ENCODE data around the gene FRY.

FRY gene

DNA sequence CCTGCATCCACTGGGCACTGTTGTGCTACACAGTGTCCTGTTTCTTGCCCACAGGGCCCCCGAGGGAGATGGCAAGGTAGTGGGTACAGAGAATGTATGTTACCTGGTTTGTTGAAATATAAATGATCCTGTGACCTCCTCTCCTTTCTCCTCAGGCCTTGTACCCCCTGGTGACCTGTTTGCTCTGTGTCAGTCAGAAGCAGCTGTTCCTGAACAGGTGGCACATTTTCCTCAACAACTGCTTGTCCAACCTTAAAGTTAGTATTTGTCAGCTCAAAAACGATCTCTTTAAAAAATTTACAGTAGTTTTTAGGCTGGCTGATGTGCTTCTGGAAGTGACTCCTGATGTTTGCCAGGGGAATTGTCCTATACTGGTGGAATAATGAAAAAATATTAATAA is 105.1 kb downstream of the FRY start:
- no peak for DNase-seq

DNA sequence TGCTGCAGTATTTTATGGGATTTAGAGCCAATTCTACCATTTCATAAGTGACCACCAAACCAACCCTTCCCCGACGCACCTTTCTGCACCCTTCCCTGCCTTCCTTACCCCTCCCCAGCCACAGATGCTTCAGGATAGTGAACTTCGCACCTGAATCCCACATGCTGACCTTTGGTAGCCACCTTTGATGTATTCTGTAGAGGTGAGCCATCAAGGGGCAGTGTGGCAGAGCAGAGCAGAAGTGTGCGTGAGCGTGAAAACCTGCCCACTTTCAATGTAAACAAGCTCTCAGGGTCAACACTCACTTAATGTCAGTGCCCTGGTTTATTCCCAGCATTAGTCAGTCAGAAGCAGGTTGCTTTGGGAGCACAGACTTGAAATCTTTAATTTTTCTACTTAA is 107.7 kb downstream of the FRY start:
- no peak for DNase-seq

DNA sequence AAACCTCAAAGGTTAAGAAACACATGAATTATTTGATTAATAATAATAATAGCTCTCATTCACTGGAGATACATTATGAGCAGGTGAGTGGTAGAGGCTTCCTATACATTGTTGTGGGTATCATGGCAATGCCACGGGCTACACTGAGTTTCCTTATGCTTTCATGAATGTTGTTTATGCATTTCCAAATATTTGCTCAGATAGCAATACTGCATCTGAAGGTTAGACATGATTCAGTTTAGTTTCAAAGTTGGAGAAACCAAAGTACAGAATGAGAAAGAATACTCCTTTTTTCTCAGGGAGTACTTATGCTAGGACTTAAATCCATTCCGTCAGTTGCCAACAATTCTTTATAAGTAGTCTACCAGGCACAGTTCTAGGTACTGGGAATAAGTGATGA is 108.5 kb downstream of the FRY start:
- no peak for DNase-seq

DNA sequence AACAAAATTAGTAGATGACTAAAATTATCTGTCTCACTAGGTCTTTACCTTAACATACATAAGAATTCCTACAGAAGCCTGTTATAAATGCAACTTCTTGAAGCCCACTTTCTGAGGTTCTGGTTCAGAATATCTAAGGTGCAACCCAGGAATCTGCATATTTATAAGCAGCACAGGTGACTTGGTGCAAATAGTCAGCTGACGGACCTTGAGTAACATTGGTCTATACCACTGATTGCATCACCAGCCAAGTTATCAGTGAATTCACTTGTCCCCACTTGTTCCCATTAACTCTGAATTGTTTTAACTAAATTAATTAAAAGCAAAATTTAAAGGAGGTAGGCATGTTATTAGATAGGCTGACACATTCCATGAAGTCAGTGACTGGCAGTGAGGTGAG is 109.9 kb downstream of the FRY start:
- DNase-seq, result no peak

DNA sequence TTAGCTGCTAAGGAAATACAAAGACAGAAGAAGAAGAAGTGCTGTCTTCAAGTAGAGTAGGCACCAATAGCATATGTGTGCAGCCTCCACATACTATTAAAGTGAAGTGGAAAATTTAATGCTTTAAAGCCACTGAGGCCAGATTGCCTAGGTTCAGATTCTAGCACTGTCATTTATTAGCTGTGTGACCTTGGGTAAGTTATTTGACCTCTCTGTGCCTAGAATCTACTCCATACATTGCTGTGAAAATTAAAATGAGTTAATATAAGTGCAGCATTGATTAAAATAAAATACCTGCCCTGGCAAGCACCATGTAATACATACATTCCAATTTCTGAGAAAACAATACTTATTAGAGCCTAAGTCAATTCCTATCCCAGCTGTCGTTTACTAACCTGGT is 110.5 kb downstream of the FRY start:
- DNase-seq, result no peak

DNA sequence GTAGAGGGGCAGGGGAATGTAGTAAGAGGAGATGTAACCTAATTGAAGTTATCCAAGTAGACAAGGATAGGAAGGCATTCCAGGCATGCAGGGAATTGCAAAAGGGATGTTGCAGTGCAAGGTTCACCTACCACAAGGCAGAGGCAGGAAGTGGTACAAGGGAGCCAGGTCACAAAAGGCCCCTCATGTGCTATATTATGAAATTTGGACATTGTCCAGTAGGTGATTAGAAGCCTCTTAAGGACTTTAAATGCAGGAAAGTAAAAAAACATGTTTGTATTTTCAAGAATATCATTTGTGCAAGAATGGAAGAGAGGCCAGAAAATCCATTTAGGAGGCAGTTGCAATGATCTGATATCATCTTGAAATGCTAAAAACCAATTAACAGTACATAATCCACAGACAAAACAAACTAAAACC is 111.4 kb downstream of the FRY start:
- no peak for DNase-seq

DNA sequence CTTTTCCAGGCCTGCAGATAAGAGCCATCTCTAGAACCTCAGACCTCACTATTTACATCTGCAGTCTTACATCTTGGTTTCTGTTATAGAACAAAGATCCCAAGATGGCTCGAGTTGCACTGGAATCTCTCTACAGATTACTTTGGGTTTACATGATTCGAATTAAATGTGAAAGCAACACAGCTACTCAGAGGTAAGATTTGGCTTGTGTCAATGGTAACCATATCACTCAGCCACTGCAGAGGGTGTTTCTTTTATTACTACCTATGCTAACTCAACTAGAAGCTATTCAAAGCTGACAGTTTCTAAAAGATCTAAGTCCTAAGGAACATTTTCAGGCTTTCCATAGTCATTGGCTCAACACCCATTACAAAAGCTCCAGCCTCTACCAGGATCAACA is 115.6 kb downstream of the FRY start:
- no peak for DNase-seq

DNA sequence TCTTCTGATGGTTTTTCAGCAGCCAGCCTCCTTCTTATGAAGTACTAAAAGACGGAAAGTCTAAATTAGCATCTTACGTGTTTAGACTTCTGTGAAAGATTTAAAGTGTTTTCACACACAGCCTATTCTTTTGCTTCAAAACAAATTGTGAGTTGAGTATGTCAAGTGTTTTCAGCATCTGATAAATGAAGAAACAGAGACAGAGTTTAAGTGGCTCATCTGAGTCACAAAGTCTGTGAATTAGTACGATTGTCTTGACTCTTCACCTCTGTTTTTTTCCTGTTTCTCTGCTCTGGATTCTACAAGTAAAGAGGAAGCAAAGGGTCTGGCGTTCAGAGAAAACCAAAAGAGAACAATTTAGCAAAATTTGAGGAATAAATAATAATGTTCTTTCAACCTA is 116.4 kb downstream of the FRY start:
- DNase-seq, result no peak

DNA sequence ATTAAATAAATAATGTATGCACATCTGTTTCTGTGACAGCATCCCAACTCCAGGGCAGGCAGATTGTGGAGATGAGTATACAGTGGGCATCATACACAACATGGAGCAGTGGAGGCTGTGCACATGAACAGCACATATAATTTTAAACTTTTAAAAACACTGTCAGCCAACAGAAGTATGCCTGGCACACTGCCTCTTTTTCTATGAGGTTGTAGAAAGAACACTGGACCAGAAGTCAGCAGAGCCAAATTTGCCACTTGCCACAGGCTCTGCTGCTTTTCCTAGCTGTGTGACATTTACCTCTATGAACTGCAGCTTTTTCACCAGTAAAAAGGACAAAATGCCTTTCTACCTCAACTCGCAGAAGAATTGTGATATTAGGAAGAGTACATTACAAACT is 118.7 kb downstream of the FRY start:
- DNase-seq, result no peak

DNA sequence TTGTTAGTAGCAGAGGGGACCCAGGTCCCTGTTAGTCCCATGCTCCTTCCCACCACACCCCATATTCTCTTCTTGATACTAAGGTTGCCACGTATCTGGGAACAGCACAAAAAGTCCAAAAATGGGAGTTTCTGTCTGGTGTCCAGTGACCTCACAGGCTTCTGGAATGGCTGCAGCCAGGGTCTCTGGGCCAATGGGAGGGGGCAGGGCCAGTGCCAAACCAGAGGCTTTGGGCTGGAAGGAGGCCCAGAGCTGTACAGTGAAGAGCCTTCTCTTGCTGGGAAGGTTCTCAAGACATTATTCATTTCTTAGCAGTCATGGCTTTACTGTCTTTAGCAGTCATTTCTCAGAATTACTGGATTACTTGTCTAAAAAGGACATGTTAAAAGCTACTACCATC is 119.2 kb downstream of the FRY start:
- DNase-seq, result no peak

DNA sequence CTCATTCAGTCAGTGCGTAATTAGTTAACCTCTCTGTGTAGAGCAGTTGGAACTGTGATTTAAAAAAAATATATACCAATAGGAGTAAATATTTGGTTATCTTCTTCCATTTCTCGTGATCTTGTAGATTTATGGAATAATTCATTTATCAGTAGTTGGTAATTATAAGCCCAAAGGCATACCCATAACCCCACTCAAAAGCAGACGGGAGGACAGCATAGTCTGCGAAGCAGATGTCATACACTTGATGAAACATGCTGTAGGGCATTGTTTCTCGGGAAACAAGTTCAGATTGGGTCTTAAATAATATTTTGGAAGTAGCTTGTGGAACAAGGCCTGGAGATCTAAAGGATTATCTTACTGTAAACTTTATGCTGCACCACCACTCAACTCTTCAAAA is 119.7 kb downstream of the FRY start:
- DNase-seq, result no peak

DNA sequence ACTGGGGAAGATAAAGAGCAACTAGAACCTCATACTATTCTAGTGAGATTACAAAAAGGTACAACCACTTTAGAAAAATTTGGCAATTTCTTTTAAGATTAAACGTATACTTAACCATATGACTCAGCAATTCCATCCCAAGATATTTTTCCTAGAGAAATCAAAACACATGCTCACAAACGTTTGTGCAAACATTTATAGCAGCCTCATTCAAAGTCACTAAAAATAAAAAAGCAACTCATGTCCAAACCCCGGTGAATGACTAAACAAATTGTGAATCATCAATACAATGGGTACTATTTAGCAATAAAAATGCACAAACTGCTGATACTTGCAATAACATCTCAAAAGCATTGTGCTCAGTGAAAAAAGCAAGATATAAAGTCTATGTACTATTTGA is 121.5 kb downstream of the FRY start:
- no peak for DNase-seq

DNA sequence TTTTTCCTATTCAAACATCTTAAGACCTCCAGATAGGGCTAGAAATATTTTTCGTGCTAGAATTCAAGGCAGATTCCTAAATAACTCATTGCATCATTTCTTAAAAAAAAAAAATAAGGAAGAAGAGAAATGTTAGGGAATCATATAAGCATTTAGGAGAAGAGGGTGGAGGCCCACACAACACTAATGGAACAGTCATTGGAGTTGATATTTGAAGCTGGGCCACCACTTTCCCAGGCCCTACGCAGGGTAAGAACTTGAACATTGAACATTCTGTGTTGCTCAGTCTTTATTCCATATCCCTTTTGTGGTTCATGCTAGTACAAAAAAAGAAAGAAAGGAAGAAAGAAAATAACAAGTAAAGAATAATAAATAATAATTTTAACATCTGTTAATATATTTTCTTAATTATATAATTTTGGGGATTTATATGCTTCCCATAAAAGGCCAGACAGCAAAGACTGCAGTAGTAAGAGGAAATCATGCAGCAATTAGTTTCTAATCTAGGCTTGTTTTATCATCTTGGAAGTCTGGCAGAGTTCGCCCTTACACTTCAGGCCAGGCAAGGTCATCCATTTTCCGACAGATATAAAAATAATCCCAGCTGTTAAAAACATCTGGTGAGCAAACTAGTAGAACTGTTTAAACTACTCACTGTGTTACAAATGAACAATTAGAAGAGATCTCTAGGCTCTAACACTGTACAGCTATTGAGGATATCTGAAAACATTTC is 127.7 kb downstream of the FRY start:
- no peak for DNase-seq

DNA sequence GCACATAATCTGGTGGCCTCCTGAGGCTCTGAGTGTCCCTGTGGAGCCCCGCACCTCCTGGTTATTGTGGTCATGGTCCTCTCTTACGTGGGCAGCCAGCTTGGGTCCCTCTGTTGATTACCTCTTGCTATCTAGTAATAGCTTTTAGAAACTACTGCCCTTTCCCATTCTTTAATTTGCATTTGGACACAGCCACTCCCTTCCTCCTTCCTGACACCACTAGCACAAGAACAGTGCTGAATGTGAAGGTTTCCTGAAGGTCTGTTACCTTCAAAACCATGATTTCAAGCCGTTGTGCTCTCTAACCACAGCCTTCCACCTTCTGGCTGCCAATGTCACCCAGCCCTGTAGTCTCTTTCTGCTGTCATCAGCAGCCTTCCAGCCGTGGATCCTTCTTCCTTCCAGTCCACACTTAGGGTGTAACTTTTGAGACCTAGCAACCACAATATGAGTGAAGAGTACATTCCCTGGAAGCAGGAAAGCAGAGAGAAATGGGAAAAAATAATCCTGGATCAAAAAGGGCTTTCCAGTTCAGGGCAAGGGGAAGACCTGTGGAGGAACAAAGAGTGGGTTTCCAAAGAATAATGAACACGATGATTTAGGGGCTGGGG is 130.9 kb downstream of the FRY start:
- DNase-seq, result no peak

DNA sequence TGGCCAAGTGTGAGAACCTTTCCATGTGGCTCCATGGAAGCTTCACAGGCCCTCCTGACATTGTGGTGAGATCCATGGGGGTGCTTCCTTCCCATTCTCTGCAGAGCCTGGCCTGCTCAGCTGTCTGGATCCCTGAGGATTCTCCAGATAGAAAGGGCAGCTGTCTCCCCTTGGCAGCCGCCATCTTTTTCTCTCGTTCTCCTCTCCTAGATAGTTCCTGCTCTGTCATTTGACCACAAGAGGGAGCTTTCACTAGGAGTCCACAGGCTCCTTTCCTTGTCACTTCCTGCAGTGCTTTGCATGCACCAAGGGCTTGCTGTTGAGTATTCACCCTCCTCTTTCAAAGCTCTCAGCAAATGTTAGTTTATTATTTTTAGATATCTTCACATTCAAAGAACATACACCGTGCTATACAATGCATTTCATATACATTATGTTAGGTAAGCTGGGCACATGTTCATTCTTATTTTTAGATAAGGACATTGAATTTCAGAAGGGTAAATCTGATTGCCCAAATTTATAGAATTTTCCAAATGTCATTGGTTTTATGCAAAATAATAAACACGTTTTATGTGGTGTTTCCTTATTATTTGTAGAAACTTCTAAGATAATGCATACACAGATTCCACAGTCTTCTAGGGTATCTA is 133.2 kb downstream of the FRY start:
- DNase-seq, result peak; percentile 5 to 33

DNA sequence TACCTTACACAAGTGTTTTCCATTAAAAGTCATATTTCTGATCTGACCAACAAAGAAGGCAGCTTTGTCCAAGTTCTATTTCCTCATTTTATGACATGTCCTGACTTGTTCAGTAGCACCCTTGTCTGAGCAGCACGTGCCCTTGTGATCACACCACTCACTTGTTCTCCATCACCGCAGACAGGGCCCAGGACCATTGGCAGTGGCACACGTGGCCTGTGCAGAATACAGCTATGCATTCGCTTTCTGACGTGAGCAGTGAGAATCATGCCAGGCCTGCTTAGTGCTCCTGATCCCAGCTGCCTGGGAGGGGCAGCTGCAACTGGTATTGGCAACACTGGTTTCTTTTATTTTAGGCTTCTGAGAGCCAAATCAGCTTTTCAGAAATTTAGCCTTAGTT is 134.2 kb downstream of the FRY start:
- DNase-seq, result no peak

DNA sequence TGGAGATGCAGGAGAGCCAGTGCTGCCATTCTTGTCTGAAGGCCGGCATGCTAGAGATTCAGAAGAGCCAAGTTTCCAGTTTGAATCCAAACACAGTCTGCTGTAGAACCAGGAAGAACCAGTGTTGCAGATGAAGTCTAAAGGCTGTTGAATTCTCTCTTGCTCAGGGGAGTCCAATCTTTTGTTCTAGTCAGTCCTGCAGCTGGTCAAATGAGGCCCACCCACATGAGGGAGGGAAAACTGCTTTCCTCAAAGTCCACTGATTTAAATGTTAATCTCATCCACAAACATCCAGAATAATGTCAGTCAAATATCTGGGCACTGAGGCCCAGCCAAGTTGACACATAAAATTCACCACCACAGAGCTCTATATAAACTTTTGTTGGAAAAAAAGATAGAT is 136.6 kb downstream of the FRY start:
- no peak for DNase-seq

DNA sequence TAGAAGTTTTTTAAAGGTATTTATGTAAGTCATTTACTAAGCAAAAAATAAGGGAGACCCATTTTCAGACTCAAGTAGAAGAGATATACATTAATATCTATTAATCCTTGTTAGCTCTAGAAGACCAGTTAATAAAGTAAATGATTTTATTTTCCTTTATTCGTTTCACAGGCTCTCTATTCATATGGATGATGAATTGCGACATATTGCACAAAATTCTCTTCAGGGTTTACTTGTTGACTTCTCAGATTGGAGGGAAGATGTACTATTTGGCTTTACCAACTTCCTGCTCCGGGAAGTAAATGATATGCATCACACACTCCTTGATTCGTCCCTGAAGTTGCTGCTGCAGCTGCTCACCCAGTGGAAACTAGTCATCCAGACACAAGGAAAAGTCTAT is 139.3 kb downstream of the FRY start:
- no peak for DNase-seq

DNA sequence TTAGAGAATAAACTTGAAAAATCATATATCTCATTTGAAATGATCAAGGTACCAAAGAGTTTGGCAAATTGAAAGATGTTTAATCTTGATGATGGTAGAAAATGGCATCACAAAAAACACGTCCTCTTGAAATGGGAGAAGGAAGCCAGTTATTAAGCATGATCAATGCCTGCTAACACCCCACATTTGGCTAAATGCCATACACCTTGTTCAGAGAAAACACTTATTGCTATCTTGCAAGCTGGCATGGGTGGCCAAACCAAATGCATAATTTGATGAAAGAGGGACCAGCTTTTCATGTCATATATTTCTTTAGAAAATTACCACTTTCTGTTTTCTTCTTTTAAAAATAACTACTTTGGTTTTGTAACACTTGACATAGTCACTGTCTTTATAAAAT is 142.3 kb downstream of the FRY start:
- DNase-seq, result no peak

DNA sequence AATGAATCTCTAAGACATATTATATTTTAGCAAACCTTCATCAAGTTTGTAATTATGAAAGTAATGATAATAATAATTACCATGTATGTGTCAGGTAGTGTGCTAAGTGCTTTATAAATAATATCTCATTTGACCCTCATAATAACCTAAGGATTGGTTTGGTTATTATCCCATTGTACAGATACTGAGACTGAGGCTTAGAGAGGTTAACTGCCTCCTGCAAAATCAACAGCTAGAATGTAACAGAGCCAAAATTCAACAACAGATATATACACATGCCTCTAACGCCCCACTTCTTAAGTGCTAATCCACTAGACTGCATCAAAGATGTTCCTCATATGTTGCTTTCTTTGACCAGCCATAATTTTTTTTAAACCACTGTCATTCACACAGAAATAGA is 142.8 kb downstream of the FRY start:
- DNase-seq, result no peak

DNA sequence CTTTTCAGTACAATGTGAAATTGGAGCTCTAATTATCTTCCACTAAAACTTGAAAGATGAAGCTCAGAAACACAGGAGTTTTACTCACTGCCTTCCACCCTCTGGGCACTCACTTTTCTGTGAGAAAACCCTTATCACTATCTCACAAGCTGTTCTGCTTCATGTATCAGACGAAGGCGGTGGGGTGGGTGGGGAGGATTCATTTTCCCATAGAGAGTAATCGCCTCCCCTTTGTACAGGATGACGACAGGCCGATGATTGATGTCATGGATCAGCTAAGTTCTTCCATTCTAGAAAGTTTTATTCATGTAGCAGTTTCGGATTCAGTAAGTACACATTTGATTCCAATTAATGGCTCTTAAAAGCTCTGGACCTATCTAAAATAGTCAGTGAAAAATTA is 143.7 kb downstream of the FRY start:
- no peak for DNase-seq

DNA sequence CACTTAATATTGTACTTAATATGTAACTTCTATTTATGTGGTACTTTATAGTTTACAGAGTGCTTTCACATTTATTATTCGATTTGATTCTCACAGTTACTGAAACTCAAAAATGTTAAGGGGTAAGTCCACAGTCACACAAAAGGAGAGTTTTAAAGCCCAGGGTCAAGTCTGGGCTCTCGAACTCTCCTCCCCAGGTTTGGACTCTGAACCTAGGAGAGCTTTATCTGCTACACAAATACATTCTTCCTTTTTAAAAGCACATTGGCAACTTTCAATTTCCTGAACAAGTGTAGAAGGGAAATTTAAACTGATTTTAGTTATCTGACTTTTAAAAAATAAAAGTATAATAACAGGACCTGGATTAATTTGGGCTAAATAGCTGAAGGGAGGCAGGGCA is 144.4 kb downstream of the FRY start:
- no peak for DNase-seq

DNA sequence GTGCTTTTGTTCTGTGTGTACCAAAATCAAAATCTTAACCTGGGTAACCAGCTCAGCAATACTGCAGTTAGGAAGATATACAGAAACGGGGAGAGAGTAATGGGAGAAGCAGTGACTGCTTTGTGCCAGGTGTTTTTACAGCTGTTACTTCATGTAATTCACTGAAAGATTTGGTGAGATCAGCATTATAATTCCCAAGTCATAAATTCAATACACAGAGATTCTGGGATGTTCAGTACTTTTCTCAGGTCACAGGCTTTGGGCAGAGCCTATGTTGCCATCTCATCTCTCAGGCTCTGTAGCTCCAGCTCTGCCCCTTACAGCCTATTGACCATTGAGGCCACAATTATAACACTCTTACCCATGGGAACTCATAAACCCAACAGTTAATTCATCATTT is 145.1 kb downstream of the FRY start:
- DNase-seq, result no peak

DNA sequence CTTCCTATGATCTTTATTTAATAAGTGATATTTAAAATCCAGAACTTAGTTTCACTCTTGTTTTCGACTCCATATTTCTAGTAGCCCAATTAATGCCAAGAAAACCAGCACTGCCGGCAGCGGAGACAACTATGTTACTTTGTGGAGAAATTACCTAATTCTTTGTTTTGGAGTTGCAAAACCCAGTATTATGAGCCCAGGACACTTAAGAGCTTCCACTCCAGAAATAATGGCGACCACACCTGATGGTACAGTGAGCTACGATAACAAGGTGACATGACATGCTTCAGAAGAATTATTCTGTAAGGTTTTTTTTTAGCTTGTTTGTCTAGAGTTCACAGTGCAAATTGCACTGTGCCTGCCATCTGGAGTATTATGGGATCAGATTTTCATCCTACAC is 147.2 kb downstream of the FRY start:
- no peak for DNase-seq

DNA sequence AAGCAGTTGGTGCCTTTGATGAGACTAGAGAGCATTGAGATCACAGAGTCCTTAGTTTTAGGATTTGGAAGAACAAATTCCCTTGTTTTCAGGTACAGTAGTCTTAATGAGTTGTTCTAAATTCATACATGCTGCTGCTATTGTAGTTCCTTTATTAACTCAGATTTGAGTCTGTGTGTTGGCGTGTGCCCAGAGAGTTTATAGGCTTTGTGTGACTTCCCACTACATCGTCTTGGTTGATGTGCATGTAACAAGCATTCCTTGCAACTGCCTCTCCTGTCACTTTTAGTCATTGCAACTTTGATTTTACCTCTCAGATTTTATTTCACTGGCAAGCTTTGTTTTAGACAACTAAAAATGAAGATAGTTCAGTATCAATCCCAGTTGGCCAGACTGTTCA is 148.1 kb downstream of the FRY start:
- no peak for DNase-seq

Measured in NCI-H187 (cell line).